HEK293T (cell line): ENCODE results near the gene OGFOD2.

Experiments
- ARNT ChIP-seq: fragments of 450-650 bp; IDR thresholded peaks from 2 replicates; pipeline ENCODE4 v1.6.1; 2017; ENCODE audit warnings: mild to moderate bottlenecking
- BHLHE40 ChIP-seq: fragments of 450-650 bp; IDR thresholded peaks from 2 replicates; pipeline ENCODE4 v1.6.1; 2016; ENCODE audit warnings: mild to moderate bottlenecking, moderate library complexity, borderline replicate concordance
- CTBP1 ChIP-seq: fragments of 450-650 bp; IDR thresholded peaks from 2 replicates; pipeline ENCODE4 v1.6.1; 2016; ENCODE audit warnings: borderline replicate concordance
- FOXA1 ChIP-seq: fragments of 450-650 bp; IDR thresholded peaks from 2 replicates; pipeline ENCODE4 v1.6.1; 2016; ENCODE audit warnings: mild to moderate bottlenecking
- FOXM1 ChIP-seq: fragments of 450-650 bp; IDR thresholded peaks from 2 replicates; pipeline ENCODE4 v1.6.1; 2017; ENCODE audit warnings: mild to moderate bottlenecking, borderline replicate concordance
- NFRKB ChIP-seq: fragments of 450-650 bp; IDR thresholded peaks from 2 replicates; pipeline ENCODE4 v1.6.1; 2016; ENCODE audit warnings: mild to moderate bottlenecking, moderate library complexity
- SP1 ChIP-seq: fragments of 450-650 bp; IDR thresholded peaks from 2 replicates; pipeline ENCODE4 v1.6.1; 2017
- ZNF384 ChIP-seq: fragments of 450-650 bp; IDR thresholded peaks from 2 replicates; pipeline ENCODE4 v1.6.1; 2016

- no peak for TF ChIP-seq CTBP1
- TF ChIP-seq FOXA1: no peak
- no peak for TF ChIP-seq BHLHE40
- TF ChIP-seq ZNF384: no peak
- no peak for TF ChIP-seq FOXM1
- no peak for TF ChIP-seq NFRKB
- TF ChIP-seq SP1: no peak
- TF ChIP-seq ARNT: no peak
Measured at GRCh38 chr12:122977153-122977552, 2.1 kb downstream of the OGFOD2 start.
